Measurements from ENCODE around the gene ALKBH4. TPM values are rescaled to one million over a fixed set of nuclear protein-coding genes. Genes with fewer than 3 reads are reported as not detected.
A peak's percentile ranks its signal among the peaks of the same experiment; 100 is the strongest.

The ALKBH4 gene
- total RNA-seq, 2 experiments from 2014 or later = 2.9 to 3.5 TPM

GRCh38 chr7:102473271-102473991 is 8.8 kb upstream of the ALKBH4 start:
- no peaks in the 10 kb centered on the region for H3K9me3 Mint-ChIP-seq
- DNase-seq (peak in 1 of 14 experiments; percentile 26), ATAC-seq (ENCODE audit: poor library complexity) (no peak)
- Histone ChIP-seq H3K27ac (ENCODE audit: low read depth in 1 of 2, low read length in 2 of 2) (no peak overlapping the region), H3K27me3 (ENCODE audit: control insufficient read depth in 1 of 2, insufficient read depth in 2 of 2, low read length in 2 of 2) (no peaks in the 10 kb centered on the region), H3K36me3 (ENCODE audit: insufficient read depth, low read length) (peaks cover 38% of the 10 kb centered on the region), H3K4me1 (ENCODE audit: insufficient read depth, low read length) (no peaks in the 10 kb centered on the region), H3K9me3 (ENCODE audit: control insufficient read depth in 1 of 2, insufficient read depth in 1 of 2, low read length in 2 of 2) (no peaks in the 10 kb centered on the region), H3K4me3 (ENCODE audit: low read length) (no peak overlapping the region)
- no peak overlapping the region for H3K4me3 Mint-ChIP-seq
- POLR2A ChIA-PET = no interaction called here
- CTCF ChIA-PET = interaction anchor here (1.4 kb wide), 1 partner anchor 61 kb away, joined by 3 read pairs; no protein-coding TSS in a partner anchor
- peaks cover 19% of the 10 kb centered on the region for H3K36me3 Mint-ChIP-seq (ENCODE audit: low read depth)
- intact Hi-C loops (cut with DNase I, micrococcal nuclease) = no loop called here
- TF ChIP-seq, protein P1, sequence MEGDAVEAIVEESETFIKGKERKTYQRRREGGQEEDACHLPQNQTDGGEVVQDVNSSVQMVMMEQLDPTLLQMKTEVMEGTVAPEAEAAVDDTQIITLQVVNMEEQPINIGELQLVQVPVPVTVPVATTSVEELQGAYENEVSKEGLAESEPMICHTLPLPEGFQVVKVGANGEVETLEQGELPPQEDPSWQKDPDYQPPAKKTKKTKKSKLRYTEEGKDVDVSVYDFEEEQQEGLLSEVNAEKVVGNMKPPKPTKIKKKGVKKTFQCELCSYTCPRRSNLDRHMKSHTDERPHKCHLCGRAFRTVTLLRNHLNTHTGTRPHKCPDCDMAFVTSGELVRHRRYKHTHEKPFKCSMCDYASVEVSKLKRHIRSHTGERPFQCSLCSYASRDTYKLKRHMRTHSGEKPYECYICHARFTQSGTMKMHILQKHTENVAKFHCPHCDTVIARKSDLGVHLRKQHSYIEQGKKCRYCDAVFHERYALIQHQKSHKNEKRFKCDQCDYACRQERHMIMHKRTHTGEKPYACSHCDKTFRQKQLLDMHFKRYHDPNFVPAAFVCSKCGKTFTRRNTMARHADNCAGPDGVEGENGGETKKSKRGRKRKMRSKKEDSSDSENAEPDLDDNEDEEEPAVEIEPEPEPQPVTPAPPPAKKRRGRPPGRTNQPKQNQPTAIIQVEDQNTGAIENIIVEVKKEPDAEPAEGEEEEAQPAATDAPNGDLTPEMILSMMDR (IDR thresholded peaks at IDR 0.05) = no peak
- H3K27ac Mint-ChIP-seq = no peak overlapping the region
- H3K27me3 Mint-ChIP-seq = no peaks in the 10 kb centered on the region
- no peaks in the 10 kb centered on the region for H3K4me1 Mint-ChIP-seq (ENCODE audit: low read depth)

GRCh38 chr7:102472126-102473041 is 7.7 kb upstream of the ALKBH4 start:
- no peaks in the 10 kb centered on the region for H3K27me3 Mint-ChIP-seq
- intact Hi-C loops (cut with DNase I, micrococcal nuclease) = no loop called here
- H3K4me3 Mint-ChIP-seq = no peak overlapping the region
- Histone ChIP-seq H3K27me3 (ENCODE audit: control insufficient read depth in 1 of 2, insufficient read depth in 2 of 2, low read length in 2 of 2) (no peaks in the 10 kb centered on the region), H3K36me3 (ENCODE audit: insufficient read depth, low read length) (peaks cover 43% of the 10 kb centered on the region), H3K4me1 (ENCODE audit: insufficient read depth, low read length) (peaks cover under 1% of the 10 kb centered on the region), H3K9me3 (ENCODE audit: control insufficient read depth in 1 of 2, insufficient read depth in 1 of 2, low read length in 2 of 2) (no peaks in the 10 kb centered on the region), H3K27ac (ENCODE audit: low read depth in 1 of 2, low read length in 2 of 2) (no peak overlapping the region), H3K4me3 (ENCODE audit: low read length) (no peak overlapping the region)
- ChIA-PET POLR2A (interaction anchor here (0.6 kb wide), 1 partner anchor 54 kb away, joined by 3 read pairs; no protein-coding TSS in a partner anchor), CTCF (interaction anchor here (1.4 kb wide), 1 partner anchor 60 kb away, joined by 3 read pairs; no protein-coding TSS in a partner anchor)
- H3K4me1 Mint-ChIP-seq (ENCODE audit: low read depth) = peaks cover under 1% of the 10 kb centered on the region
- no peaks in the 10 kb centered on the region for H3K9me3 Mint-ChIP-seq
- peaks cover 19% of the 10 kb centered on the region for H3K36me3 Mint-ChIP-seq (ENCODE audit: low read depth)
- TF ChIP-seq, protein P1 (IDR thresholded peaks at IDR 0.05) = no peak
- ATAC-seq (ENCODE audit: poor library complexity) (no peak), DNase-seq (peak in 1 of 14 experiments; percentile 30)
- peak overlapping the region; percentile 59 for H3K27ac Mint-ChIP-seq

DNA sequence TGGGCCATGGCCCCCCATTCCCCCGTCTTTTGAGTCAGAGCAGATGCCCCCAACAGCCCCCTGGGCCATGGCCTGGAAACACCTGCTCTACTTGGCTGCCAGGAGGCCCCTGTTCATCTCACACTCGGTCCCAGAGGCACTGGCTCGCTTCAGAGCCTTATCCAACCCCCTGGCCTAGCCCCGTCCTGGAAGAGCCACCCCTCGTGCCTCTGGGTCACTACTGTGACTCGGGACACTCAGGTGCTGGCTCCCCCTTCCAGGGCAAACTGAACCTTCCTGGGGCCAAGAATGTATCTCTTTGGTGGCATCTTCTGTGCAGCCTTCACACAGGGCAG is 7.1 kb upstream of the ALKBH4 start:
- Histone ChIP-seq H3K27me3 (ENCODE audit: control insufficient read depth in 1 of 2, insufficient read depth in 2 of 2, low read length in 2 of 2) (no peaks in the 10 kb centered on the region), H3K4me1 (ENCODE audit: insufficient read depth, low read length) (peaks cover 6% of the 10 kb centered on the region), H3K27ac (ENCODE audit: low read depth in 1 of 2, low read length in 2 of 2) (no peak overlapping the region), H3K9me3 (ENCODE audit: control insufficient read depth in 1 of 2, insufficient read depth in 1 of 2, low read length in 2 of 2) (no peaks in the 10 kb centered on the region), H3K4me3 (ENCODE audit: low read length) (no peak overlapping the region), H3K36me3 (ENCODE audit: insufficient read depth, low read length) (peaks cover 44% of the 10 kb centered on the region)
- Mint-ChIP-seq H3K27me3 (no peaks in the 10 kb centered on the region), H3K27ac (peak overlapping the region; percentile 59), H3K4me1 (ENCODE audit: low read depth) (peaks cover 7% of the 10 kb centered on the region), H3K9me3 (no peaks in the 10 kb centered on the region), H3K36me3 (ENCODE audit: low read depth) (peaks cover 24% of the 10 kb centered on the region), H3K4me3 (no peak overlapping the region)
- no peak for DNase-seq
- intact Hi-C loops (cut with DNase I, micrococcal nuclease) = no loop called here
- TF ChIP-seq, protein P1 (IDR thresholded peaks at IDR 0.05) = no peak
- ATAC-seq (ENCODE audit: poor library complexity) = no peak
- CTCF ChIA-PET = no interaction called here
- POLR2A ChIA-PET = interaction anchor here (0.6 kb wide), 1 partner anchor 54 kb away, joined by 3 read pairs; no protein-coding TSS in a partner anchor

All from CD4-positive, alpha-beta T cell (primary cell).